ENCODE results near the gene XPOT.

XPOT gene

DNA sequence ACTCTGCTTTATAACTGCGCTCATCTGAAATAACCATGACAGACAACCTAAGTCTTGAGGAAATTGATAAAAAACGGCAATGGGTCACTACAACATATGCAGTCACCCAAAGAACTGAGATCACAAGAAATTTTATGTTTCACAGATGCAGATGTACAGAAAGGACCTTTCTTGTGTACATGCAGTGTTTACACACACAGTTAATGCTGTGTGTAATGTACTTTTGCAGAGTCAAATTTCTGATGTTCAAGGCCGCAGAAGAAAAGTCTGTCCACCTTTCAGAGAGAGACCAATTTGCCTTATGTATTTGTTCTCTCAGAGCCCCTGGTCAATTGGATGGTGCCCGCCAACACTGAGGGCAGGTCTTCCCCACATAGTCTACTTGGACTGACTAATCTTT is 24.8 kb downstream of the XPOT start:
- DNase-seq: no peak

GRCh38 chr12:64430886-64431285 is 26.7 kb downstream of the XPOT start:
- no peak for DNase-seq

- DNase-seq: no peak
Measured at GRCh38 chr12:64431791-64432190, 27.6 kb downstream of the XPOT start.

- DNase-seq: no peak
Measured at GRCh38 chr12:64433915-64434314, 29.7 kb downstream of the XPOT start.

GRCh38 chr12:64440100-64440499 is 35.9 kb downstream of the XPOT start:
- no peak for DNase-seq

DNA sequence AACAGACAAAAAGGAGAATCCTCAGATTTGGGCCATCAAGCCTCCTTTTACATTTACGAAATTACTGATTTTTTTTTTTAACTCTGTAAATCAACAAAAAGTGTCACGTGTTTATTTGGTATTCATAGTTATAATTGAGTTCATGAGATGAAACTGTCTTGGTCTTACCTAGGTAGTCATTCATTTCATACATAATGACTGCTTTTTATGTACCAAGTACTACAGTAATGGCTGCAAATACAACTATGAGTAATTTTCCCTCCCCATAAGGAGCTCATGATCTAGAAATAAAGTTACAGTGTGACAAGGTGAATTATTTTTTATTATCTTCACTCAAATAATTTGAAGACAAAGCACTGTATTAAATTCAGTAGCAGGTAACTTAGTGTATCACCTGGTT is 41.3 kb downstream of the XPOT start:
- DNase-seq: no peak

GRCh38 chr12:64446295-64446694 is 42.1 kb downstream of the XPOT start:
- DNase-seq: no peak

DNA sequence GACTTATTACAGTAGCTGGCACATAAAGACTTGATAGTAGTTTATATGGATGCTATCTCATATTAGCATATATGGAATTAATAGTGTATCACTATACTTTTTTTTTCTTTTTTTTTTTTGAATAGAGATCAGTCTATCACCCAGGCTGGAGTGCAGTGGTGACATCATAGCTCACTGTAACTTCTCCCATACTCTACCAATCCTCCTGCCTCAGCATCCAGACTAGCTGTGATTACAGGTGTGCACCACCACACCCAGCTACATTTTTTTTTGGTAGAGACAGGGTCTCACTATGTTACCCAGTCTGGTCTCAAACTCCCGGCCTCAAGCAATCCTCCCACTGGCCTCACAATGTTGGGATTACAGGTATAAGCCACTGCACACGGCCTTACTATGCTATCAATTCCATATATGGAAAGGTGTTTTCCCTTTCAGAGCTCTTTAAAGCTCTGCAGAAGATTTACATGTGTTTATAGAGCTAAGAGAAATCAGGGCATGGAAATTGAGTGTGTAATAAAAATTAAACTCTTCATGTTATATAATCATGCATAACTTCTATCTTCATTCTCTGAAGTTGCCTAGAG is 46.0 kb downstream of the XPOT start:
- no peak for DNase-seq

DNA sequence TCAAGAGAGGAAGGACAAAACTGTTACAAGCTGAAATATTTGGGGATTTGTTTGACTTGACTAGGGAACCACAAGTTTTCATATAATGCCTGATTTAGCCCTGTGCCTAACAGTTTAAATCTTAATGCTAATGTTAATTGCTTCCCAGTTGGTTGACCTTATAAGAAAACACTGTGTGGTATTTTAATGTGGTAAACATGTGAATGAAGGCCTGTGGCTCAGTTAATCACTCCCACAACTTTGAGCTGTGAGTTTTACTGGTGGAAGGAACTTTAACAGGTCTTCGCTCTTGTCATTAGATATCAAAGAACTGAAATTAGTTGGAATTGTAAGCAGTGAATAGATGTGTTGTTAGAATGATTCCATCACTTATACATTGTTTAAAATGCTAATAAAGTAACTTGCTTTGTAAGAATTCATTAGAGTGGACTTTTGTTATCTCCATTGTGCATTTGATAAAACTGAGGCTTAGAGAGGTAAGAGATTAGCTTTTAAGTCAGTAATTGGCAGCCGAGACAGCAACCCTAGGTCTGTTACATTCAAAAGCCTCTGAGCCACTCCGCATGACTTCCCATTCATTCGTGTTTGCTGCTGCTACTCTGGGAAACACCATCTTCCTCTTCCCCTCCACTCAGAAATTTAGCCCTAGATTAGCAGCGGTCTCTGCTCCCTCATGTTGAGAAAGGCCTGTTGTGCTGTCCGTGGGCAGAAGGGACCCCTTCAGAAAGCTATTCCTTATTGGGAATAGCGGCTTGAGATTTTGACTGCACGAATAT is 46.7 kb downstream of the XPOT start:
- DNase-seq: no peak

- peak; percentile 37 for DNase-seq
Measured at GRCh38 chr12:64451687-64452558, 47.7 kb downstream of the XPOT start, which contains the start of gene TBK1. TBK1 (plus strand) TSS chr12:64452120; CDS start chr12:64455871, 3,751 bp downstream.

DNA sequence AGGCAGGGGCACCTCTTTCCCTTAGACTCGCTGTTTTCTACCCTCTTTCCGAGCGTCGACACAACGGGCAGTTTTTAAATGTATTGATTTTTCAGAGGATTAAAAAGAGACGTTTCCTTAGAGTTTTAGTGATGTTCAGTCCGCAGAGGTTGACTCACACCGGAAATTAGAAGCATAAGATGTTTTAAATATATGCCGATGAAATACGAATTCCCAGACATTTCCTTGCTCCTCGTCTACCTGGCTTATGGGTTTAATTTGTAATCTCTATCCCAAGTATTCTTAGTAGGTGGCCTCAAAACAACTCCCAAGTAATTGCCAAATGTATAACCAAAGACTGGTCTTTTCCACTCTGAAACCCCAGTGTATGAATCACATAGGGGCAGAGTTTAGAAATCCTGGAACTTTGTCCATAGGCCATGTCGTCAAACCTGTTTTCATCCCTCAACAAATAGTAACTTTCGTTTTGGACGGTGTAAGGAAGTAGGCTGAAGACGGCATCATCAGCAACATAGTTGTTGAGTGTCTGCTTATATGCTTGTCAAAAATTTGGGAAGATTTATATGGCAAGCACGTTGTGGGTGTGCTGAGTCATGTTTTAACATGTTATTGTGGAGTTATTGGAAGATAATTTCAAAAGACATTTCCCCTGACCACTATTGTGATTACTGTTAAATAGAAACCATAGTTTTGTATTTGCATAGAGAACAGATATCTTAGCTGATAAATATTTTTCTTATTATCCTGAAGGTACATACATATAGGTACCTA is 48.6 kb downstream of the XPOT start:
- DNase-seq: peak; percentile 5

GRCh38 chr12:64455506-64455905 is 51.3 kb downstream of the XPOT start:
- no peak for DNase-seq

GRCh38 chr12:64456119-64456518 is 51.9 kb downstream of the XPOT start:
- DNase-seq: no peak

GRCh38 chr12:64457032-64457431 is 52.8 kb downstream of the XPOT start:
- no peak for DNase-seq

DNA sequence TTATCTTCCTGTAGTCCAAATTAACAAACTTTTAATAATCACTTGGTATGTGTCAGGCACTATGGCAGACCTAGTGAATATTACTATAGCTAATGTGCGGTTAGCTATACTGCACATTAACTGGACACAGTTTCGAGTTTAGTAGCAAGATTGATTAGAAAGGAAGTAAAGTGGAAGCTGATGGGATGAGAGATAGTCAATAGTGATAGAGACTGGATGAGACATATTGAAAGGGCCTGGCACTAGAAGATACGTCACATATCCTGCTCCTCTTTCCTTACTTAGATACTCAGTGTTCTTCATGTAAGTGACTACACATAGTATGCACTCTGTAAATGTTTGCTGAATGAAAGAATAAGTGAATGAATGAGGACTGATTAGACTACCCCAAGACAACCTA is 53.3 kb downstream of the XPOT start:
- no peak for DNase-seq

GRCh38 chr12:64457923-64458322 is 53.7 kb downstream of the XPOT start:
- DNase-seq: no peak

DNA sequence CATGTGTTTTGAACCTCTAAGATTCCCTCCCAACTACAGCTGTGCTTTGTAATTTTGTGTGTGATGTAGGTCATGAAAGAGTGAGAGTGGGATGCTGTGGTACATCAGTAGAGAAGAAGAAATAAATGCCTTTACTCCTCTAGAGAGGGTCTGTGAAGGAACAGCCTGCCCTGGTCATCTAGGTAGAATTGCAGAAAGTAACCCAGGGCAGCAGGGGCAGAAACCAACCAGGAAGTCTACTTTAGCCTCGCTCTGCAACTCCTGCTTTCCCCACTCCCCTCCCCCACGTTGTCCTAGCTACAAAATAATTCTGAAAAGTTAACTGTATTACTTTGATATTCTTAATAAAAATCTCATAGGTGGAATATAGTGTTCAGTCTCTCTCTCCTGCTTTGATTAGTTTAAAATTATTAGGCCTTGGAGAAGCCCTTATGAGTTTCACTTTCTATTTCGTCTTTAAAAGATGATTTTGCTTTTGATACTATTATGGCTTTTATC is 55.3 kb downstream of the XPOT start:
- no peak for DNase-seq

DNA sequence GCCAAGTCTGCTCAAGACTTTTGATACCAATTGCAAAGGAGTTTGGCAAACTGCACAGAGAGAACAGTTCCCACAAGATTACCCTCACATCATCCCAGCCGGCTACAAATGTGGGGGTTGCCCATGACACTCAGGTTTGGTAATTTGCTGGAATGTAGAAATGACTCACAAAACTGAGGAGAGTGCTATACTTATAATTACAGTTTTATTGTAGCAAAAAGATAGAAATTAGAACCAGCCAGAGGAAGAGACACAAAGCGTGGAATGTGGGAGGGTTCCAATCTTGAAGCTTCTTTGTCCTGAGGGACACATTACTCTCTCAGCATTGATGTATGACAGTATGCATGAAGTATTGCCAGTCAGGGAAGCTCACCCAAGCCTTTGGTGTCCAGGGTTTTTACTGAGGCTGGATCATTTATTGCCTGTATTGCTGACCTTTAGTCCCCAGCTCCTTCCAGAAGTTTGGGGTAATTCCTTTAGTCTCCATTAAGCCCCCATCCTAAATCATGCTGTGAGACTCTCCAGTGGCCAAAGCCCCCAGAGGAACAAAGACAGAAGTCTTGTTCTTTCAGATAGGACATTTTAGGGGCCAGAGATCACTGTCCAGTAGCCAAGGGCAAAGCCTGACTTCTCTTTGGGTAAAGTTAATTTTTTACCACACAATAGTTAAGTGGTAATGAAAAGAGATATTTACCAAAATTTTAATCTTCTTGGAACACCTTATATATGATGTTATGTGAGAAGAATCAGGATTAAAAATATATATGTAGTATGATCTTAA is 57.6 kb downstream of the XPOT start:
- no peak for DNase-seq

DNA sequence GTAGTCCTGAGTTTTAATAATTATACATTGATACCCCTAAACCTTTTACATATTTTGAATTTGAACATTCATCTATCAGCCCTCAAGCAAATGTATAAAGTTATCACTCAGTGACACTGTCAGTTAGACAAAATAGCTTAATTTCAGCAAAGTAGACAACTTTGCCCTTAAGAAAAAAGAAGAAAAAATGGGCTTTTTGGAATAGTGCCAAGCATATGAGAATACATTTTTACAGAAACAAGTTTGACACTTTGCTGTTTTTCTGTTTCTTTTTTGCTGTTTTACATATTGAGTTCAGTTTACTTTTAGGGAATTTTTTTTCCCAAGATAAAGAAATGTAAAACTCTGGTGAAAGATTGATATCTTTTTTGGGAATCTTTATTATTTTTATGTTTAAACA is 62.0 kb downstream of the XPOT start:
- no peak for DNase-seq

GRCh38 chr12:64468966-64469365 is 64.8 kb downstream of the XPOT start:
- no peak for DNase-seq

DNA sequence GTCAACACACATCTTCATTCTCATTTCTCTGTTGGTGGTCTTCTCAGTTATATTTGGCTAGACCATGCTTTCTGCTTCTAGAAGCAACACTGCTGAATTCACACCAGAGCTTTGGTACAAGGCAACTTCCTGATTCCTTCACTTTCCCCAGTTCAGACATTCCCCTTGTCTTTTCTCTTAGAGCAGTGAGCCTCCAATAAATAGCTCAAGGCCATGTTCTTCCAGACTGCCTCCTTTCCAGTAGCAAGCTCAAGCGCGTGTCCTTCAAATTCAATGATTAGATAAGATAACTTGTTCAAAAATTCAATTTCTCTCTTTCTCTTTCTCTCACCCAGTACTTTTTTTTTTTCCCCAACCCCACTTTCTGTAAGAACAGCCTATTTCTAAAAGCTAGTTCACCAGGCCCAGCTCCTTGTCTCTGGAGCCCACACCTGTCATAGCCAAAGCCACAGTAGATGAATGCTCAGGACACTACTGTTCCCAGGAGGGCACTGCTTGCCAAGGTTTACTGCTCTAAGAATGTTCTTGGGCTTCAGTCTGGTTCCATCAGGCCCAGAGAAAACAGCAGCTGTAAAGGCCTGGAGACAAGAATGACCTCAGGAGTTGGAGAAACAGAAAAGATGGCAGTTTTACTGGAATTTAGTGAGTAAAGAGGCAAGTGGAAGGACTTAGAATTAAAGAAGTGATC is 65.4 kb downstream of the XPOT start:
- DNase-seq: no peak
